ENCODE results near the gene B9D1. TPM values are rescaled to one million over a fixed set of nuclear protein-coding genes. Genes with fewer than 3 reads are reported as not detected.
A peak's percentile ranks its signal among the peaks of the same experiment; 100 is the strongest.

The B9D1 gene
- total and polyA plus RNA-seq, 9 of the 15 experiments (the other 6 are each of a cell fraction or from before 2014, with no cell fraction given), result 8.9 to 28.0 (median 17.9) TPM

DNA sequence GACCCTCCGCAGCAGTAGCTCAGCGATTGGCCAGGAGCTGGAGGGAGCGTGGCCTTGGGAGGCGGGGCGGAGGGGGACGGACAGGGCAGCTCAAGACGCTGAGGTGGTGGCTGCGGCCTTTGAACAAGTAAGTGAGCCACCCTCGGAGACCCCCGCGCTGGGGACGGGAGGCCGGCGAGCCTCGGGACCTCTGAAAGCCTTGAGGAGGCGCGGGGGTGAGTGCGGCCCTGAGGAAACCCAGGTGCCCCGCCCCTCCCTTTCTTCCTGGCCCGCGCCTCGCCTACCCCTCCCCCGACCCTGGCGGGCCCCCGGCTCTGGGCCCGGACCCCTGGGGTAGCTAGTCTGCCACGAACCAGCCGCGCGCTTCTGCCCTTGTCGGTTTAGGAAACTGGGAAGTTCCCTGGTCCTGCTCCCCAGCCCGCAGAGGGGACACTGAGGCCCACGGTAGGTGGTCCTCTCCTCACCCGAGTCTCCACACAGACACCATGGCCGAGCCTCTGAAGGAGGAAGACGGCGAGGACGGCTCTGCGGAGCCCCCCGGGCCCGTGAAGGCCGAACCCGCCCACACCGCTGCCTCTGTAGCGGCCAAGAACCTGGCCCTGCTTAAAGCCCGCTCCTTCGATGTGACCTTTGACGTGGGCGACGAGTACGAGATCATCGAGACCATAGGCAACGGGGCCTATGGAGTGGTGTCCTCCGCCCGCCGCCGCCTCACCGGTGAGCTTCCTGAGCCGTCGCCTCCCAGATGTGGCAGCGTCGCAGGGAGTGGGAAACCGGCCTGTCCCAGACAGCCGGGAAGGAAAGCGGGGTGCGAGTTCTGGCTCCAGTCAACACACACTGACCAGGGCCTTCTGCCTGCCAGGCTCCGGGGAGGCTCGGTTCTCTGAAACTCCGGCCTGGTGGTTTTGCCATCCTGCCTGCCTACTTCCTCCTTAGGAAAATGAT, 16.2 kb upstream of the B9D1 start, which contains the start of gene MAPK7 (continued):
- TF ChIP-seq PHF20 (IDR thresholded peaks at IDR 0.05; ENCODE audit: partially characterized antibody) (peak; percentile 18), HIVEP1 (CRISPR knock-in tag; IDR thresholded peaks at IDR 0.05) (no peak), MAFF (IDR thresholded peaks at IDR 0.05; ENCODE audit: low read length) (no peak), STAG1 (CRISPR knock-in tag; IDR thresholded peaks at IDR 0.05; ENCODE audit: borderline replicate concordance) (no peak), STAT5B (CRISPR knock-in tag; IDR thresholded peaks at IDR 0.05) (no peak), BRCA1 (IDR thresholded peaks at IDR 0.05) (no peak), BRCA1 (CRISPR knock-in tag; IDR thresholded peaks at IDR 0.05) (no peak), GTF2B (IDR thresholded peaks at IDR 0.05; ENCODE audit: extremely low read depth, insufficient read length) (no peak), PHB2 (IDR thresholded peaks at IDR 0.05; ENCODE audit: low read depth) (no peak), JUN (IDR thresholded peaks at IDR 0.05; ENCODE audit: borderline replicate concordance, low read depth, low read length) (no peak), JUN (CRISPR knock-in tag; IDR thresholded peaks at IDR 0.05; ENCODE audit: borderline replicate concordance) (no peak), ATF3 (IDR thresholded peaks at IDR 0.05) (no peak), ATF3 (CRISPR knock-in tag; conservative IDR thresholded peaks at IDR 0.05) (no peak), SRSF9 (IDR thresholded peaks at IDR 0.05; ENCODE audit: borderline replicate concordance, low read depth, low read length) (no peak), RFX5 (IDR thresholded peaks at IDR 0.05; ENCODE audit: low read depth, low read length) (no peak), POLR2G (IDR thresholded peaks at IDR 0.05; ENCODE audit: low read depth, low read length) (no peak), CBFB (CRISPR knock-in tag; IDR thresholded peaks at IDR 0.05) (no peak), CBX8 (IDR thresholded peaks at IDR 0.05; ENCODE audit: borderline replicate concordance, extremely low read depth, low read depth, low read length, poor library complexity, severe bottlenecking) (no peak)
- TF ChIP-seq, protein P1, sequence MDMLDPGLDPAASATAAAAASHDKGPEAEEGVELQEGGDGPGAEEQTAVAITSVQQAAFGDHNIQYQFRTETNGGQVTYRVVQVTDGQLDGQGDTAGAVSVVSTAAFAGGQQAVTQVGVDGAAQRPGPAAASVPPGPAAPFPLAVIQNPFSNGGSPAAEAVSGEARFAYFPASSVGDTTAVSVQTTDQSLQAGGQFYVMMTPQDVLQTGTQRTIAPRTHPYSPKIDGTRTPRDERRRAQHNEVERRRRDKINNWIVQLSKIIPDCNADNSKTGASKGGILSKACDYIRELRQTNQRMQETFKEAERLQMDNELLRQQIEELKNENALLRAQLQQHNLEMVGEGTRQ (CRISPR knock-in tag; IDR thresholded peaks at IDR 0.05), result no peak
- TF ChIP-seq, protein P2, sequence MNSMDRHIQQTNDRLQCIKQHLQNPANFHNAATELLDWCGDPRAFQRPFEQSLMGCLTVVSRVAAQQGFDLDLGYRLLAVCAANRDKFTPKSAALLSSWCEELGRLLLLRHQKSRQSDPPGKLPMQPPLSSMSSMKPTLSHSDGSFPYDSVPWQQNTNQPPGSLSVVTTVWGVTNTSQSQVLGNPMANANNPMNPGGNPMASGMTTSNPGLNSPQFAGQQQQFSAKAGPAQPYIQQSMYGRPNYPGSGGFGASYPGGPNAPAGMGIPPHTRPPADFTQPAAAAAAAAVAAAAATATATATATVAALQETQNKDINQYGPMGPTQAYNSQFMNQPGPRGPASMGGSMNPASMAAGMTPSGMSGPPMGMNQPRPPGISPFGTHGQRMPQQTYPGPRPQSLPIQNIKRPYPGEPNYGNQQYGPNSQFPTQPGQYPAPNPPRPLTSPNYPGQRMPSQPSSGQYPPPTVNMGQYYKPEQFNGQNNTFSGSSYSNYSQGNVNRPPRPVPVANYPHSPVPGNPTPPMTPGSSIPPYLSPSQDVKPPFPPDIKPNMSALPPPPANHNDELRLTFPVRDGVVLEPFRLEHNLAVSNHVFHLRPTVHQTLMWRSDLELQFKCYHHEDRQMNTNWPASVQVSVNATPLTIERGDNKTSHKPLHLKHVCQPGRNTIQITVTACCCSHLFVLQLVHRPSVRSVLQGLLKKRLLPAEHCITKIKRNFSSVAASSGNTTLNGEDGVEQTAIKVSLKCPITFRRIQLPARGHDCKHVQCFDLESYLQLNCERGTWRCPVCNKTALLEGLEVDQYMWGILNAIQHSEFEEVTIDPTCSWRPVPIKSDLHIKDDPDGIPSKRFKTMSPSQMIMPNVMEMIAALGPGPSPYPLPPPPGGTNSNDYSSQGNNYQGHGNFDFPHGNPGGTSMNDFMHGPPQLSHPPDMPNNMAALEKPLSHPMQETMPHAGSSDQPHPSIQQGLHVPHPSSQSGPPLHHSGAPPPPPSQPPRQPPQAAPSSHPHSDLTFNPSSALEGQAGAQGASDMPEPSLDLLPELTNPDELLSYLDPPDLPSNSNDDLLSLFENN (IDR thresholded peaks at IDR 0.05; ENCODE audit: low read depth in 2 of 2, low read length in 2 of 2), result no peak
- TF ChIP-seq, protein P3, sequence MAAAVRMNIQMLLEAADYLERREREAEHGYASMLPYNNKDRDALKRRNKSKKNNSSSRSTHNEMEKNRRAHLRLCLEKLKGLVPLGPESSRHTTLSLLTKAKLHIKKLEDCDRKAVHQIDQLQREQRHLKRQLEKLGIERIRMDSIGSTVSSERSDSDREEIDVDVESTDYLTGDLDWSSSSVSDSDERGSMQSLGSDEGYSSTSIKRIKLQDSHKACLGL (CRISPR knock-in tag; IDR thresholded peaks at IDR 0.05; ENCODE audit: borderline replicate concordance, poor library complexity, severe bottlenecking), result no peak

Measured in K562 (cell line).